CD14-positive monocyte (primary cell): Measurements from ENCODE around the gene CMSS1. TPM values are rescaled to one million over a fixed set of nuclear protein-coding genes. Genes with fewer than 3 reads are reported as not detected.

ENCODE experiments used
- DNase-seq, 3 donors: peaks; one replicate each; pipeline ENCODE4 v3.0.0-alpha.2; 2011 to 2022
- H2AFZ ChIP-seq: 2 replicates; pipeline ENCODE4 v1.6.0; 2012; ENCODE audit warnings: mild to moderate bottlenecking, low read depth, low read length, inconsistent platforms; ENCODE audit not compliant: insufficient read depth, poor library complexity, severe bottlenecking
- H3K27ac ChIP-seq, 2 donors: 1 replicate in 1 of 2; 2 replicates in 1 of 2; pipeline ENCODE4 v1.5.1; 2012 to 2013; ENCODE audit warnings: low read length in 2 of 2, control low read depth in 1 of 2, inconsistent platforms in 1 of 2, low read depth in 1 of 2, mild to moderate bottlenecking in 1 of 2
- H3K27me3 ChIP-seq, 2 donors: one replicate each; pipeline versions ENCODE4 v1.6.0 to v1.6.1; 2011 to 2013; ENCODE audit warnings: low read length in 2 of 2; ENCODE audit not compliant: control insufficient read depth in 2 of 2, insufficient read depth in 2 of 2
- H3K36me3 ChIP-seq, 2 donors: replicated peaks in 1 of 2; 1 replicate in 1 of 2; 2 replicates in 1 of 2; pipeline versions ENCODE4 v1.5.1 to v1.6.1; 2012 to 2013; ENCODE audit warnings: low read length in 2 of 2, control low read depth in 1 of 2, inconsistent platforms in 1 of 2, mild to moderate bottlenecking in 1 of 2; ENCODE audit not compliant: insufficient read depth in 2 of 2, control insufficient read depth in 1 of 2
- H3K4me1 ChIP-seq, 2 donors: 1 replicate in 1 of 2; 2 replicates in 1 of 2; pipeline versions ENCODE4 v1.5.1 to v1.6.1; 2012 to 2013; ENCODE audit warnings: low read length in 2 of 2, control low read depth in 1 of 2, inconsistent platforms in 1 of 2, mild to moderate bottlenecking in 1 of 2, moderate library complexity in 1 of 2; ENCODE audit not compliant: insufficient read depth in 2 of 2, control insufficient read depth in 1 of 2
- H3K4me2 ChIP-seq: replicated peaks from 2 replicates; pipeline ENCODE3; 2012; ENCODE audit warnings: low read length, moderate library complexity, mild to moderate bottlenecking; ENCODE audit not compliant: poor library complexity, severe bottlenecking; ENCODE audit errors: extremely low read depth
- H3K4me3 ChIP-seq, 3 experiments: fragments of 200-600 bp in 1 of 3; sonication (generic) in 1 of 3; replicated peaks in 1 of 3; 1 replicate in 2 of 3; 2 replicates in 1 of 3; pipeline ENCODE4 v1.5.1; 2011 to 2013; ENCODE audit warnings: low read length in 3 of 3, mild to moderate bottlenecking in 3 of 3, control low read depth in 2 of 3, low read depth in 2 of 3, inconsistent platforms in 1 of 3, moderate library complexity in 1 of 3
- H3K79me2 ChIP-seq: 2 replicates; pipeline ENCODE4 v1.6.0; 2012; ENCODE audit warnings: mild to moderate bottlenecking, control low read depth, inconsistent platforms, low read length, moderate library complexity; ENCODE audit not compliant: insufficient read depth
- H3K9ac ChIP-seq: 2 replicates; pipeline ENCODE4 v1.6.0; 2017; ENCODE audit warnings: low read length, mild to moderate bottlenecking; ENCODE audit not compliant: insufficient read depth, poor library complexity, severe bottlenecking
- H3K9me3 ChIP-seq, 2 donors: replicated peaks in 1 of 2; 1 replicate in 1 of 2; 2 replicates in 1 of 2; pipeline versions ENCODE4 v1.5.1 to v1.6.1; 2012 to 2013; ENCODE audit warnings: low read length in 2 of 2, control low read depth in 1 of 2; ENCODE audit not compliant: control insufficient read depth in 1 of 2, insufficient read depth in 1 of 2
- H4K20me1 ChIP-seq: 2 replicates; pipeline ENCODE4 v1.6.0; 2012; ENCODE audit warnings: mild to moderate bottlenecking, low read length, control low read depth, moderate library complexity; ENCODE audit not compliant: insufficient read depth
- H3K27ac Mint-ChIP-seq, 7 donors: one replicate each; pipeline ENCODE4 v1.8.0; 2020; ENCODE audit warnings: mild to moderate bottlenecking in 7 of 7, mixed read lengths in 7 of 7, moderate library complexity in 6 of 7, inconsistent platforms in 2 of 7
- H3K27me3 Mint-ChIP-seq, 3 donors: one replicate each; pipeline ENCODE4 v1.8.0; 2021 to 2022; ENCODE audit warnings: low read depth in 3 of 3, mild to moderate bottlenecking in 3 of 3, mixed read lengths in 3 of 3, moderate library complexity in 3 of 3, inconsistent platforms in 1 of 3
- H3K36me3 Mint-ChIP-seq, 2 donors: one replicate each; pipeline ENCODE4 v1.8.0; 2020; ENCODE audit warnings: mixed read lengths in 2 of 2, inconsistent platforms in 1 of 2, mild to moderate bottlenecking in 1 of 2
- H3K4me1 Mint-ChIP-seq: one replicate; pipeline ENCODE4 v1.8.0; 2020; ENCODE audit warnings: mild to moderate bottlenecking, mixed read lengths
- H3K4me3 Mint-ChIP-seq, 2 donors: one replicate each; pipeline ENCODE4 v1.8.0; 2020; ENCODE audit warnings: mild to moderate bottlenecking in 2 of 2, mixed read lengths in 2 of 2, moderate library complexity in 1 of 2
- H3K9me3 Mint-ChIP-seq, 7 donors: one replicate each; pipeline ENCODE4 v1.8.0; 2020 to 2022; ENCODE audit warnings: mixed read lengths in 7 of 7, mild to moderate bottlenecking in 6 of 7, moderate library complexity in 6 of 7, inconsistent platforms in 2 of 7
- CTCF ChIP-seq: fragments of 200-600 bp; IDR thresholded peaks from one replicate; pipeline ENCODE4 v1.8.0; 2022; ENCODE audit warnings: antibody characterized with exemption, mild to moderate bottlenecking
- WGBS: methylation state at CpG from one replicate; pipeline ENCODE4 v1.1.5; 2013; ENCODE audit warnings: missing lambda C conversion rate; ENCODE audit not compliant: insufficient coverage; 5-methylcytosine and 5-hydroxymethylcytosine counted together
- intact Hi-C, 2 donors: fragments of 100-400 bp; cut with micrococcal nuclease; formaldehyde crosslinking; loops; one replicate each; pipeline versions ENCODE4 v1.15.0 to v1.15.1; 2023
- polyA plus RNA-seq, 3 donors: library from polyadenylated mRNA; depleted of rRNA in 1 of 3; unstranded in 2 of 3; stranded (reverse) in 1 of 3; fragments of 300-500 nt in 2 of 3; fragments of >200 nt in 1 of 3; fragmentation: Illumina TruSeq in 2 of 3; gene quantifications; 1 replicate in 2 of 3; 2 replicates in 1 of 3; pipeline ENCODE4 v1.2.3, GENCODE V29; 2012 to 2021

Gene CMSS1
- polyA plus RNA-seq, 3 donors = 1.1 to 3.6 (median 2.2) TPM

DNA sequence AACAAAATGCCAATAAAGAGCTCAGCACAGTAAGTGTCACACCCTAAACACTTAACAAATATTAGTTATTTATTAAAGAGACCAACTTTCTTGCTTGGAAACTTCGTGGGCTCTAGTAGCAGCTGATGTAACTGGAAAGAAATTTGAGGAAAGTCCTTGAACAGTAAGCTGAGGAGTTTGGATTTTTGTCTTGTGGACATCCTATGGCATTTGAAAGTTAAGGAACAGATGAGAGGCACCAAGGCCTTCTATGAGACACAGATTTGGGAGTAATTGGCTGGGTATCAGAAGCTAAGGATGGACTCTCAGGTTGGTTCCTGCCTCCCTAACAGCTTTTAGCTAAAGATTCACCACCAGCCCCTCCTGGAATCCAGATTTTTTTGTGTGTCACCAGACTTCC is 356.3 kb downstream of the CMSS1 start:
- intact Hi-C loops = no loop called here
- peaks cover 0 to 9% of the 10 kb centered on the region in 2 donors for H3K36me3 ChIP-seq
- H2AFZ ChIP-seq = no peak overlapping the region
- H3K9ac ChIP-seq = no peak overlapping the region
- H4K20me1 ChIP-seq = no peaks in the 10 kb centered on the region
- no peak overlapping the region for H3K27ac ChIP-seq
- peaks cover 6 to 8% of the 10 kb centered on the region in 2 donors for H3K9me3 ChIP-seq
- Mint-ChIP-seq H3K27ac (peak overlapping the region in 1 of 7 donors; percentile 68), H3K27me3 (peaks cover 0 to 1% (median 0%) of the 10 kb centered on the region in 3 donors), H3K4me3 (no peak overlapping the region), H3K4me1 (peaks cover 2% of the 10 kb centered on the region), H3K9me3 (peaks cover 3 to 7% (median 6%) of the 10 kb centered on the region in 7 donors), H3K36me3 (peaks cover 15 to 19% of the 10 kb centered on the region in 2 donors)
- H3K79me2 ChIP-seq = no peaks in the 10 kb centered on the region
- WGBS = 57% methylated on average over 1 of the region's 1 CpG
- DNase-seq = no peak
- H3K4me1 ChIP-seq = no peaks in the 10 kb centered on the region
- H3K4me3 ChIP-seq = no peak overlapping the region
- no peaks in the 10 kb centered on the region for H3K27me3 ChIP-seq
- H3K4me2 ChIP-seq = no peak overlapping the region
- TF ChIP-seq CTCF = no peak

DNA sequence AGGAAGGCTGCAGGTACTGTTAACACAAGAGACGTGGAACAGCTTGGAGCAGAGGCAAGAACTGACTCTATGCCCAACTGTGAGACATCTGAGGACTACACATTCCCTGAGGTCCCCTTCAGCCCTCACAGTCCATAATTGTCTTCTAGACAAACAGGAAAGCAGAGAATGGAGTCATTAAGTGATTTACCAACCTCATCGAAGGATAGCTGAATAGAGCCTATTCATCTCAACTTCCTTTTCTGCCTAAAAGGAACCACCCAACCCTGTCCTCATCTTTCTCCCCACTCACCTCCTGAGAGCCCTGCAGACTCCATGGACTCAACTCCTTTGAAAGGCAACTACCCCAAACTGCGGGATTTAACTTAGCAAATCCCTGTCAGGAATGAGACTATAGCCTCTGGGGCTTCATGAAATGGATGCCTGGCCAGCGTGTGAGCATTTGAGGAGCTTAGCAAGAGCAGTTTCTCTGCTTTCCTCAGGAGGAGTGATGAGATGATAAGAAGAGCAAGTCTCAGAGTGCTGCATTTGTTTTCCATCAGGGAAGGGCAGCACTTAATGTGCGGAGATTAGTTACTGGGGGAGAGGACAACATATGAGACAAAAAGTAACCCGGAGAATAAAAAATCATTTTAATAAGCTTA is 358.1 kb downstream of the CMSS1 start:
- H2AFZ ChIP-seq = no peak overlapping the region
- no peak overlapping the region for H3K27ac ChIP-seq
- H3K27me3 ChIP-seq = no peaks in the 10 kb centered on the region
- no peak overlapping the region for H3K4me2 ChIP-seq
- peaks cover 19 to 23% of the 10 kb centered on the region in 2 donors for H3K9me3 ChIP-seq
- WGBS = 76% methylated on average over 3 of the region's 6 CpGs
- no peaks in the 10 kb centered on the region for H3K79me2 ChIP-seq
- Mint-ChIP-seq H3K36me3 (peaks cover 21 to 25% of the 10 kb centered on the region in 2 donors), H3K27ac (peak overlapping the region in 1 of 7 donors; percentile 7), H3K9me3 (peaks cover 15 to 24% (median 18%) of the 10 kb centered on the region in 7 donors), H3K27me3 (peaks cover 0 to 1% (median 0%) of the 10 kb centered on the region in 3 donors), H3K4me1 (peaks cover 2% of the 10 kb centered on the region), H3K4me3 (no peak overlapping the region)
- intact Hi-C loops = no loop called here
- H3K9ac ChIP-seq = no peak overlapping the region
- DNase-seq = no peak
- no peak overlapping the region for H3K4me3 ChIP-seq
- H3K4me1 ChIP-seq = no peaks in the 10 kb centered on the region
- peaks cover 0 to 20% of the 10 kb centered on the region in 2 donors for H3K36me3 ChIP-seq
- no peaks in the 10 kb centered on the region for H4K20me1 ChIP-seq
- TF ChIP-seq CTCF = no peak
